ENCODE measurements around the gene NEB. TPM values are rescaled to one million over a fixed set of nuclear protein-coding genes. Genes with fewer than 3 reads are reported as not detected.
"Not testable (repeated sequence)": the region's sequence is repeated elsewhere in the genome, so short reads cannot be mapped to it uniquely, and the experiment has no call there.

Gene NEB
- polyA plus RNA-seq, 4 donors, result 0.36 to 16.1 (median 1.2) TPM

GRCh38 chr2:151601803-151602202 lies 132.5 kb downstream of the NEB start:
- H3K27ac ChIP-seq (ENCODE audit: low read depth in 1 of 3, low read length in 2 of 3); H3K4me1 ChIP-seq (ENCODE audit: control insufficient read depth in 3 of 3, insufficient read depth in 2 of 3, low read depth in 1 of 3, low read length in 2 of 3); DNase-seq; H3K36me3 ChIP-seq (ENCODE audit: control insufficient read depth in 3 of 3, insufficient read depth in 2 of 3, low read depth in 1 of 3, low read length in 3 of 3); H3K9me3 ChIP-seq (ENCODE audit: control insufficient read depth in 2 of 2, insufficient read depth in 1 of 2, low read depth in 1 of 2, low read length in 1 of 2); H3K4me3 ChIP-seq (ENCODE audit: low read depth in 1 of 3, low read length in 3 of 3); H3K27me3 ChIP-seq (ENCODE audit: control insufficient read depth in 3 of 3, insufficient read depth in 3 of 3, low read length in 3 of 3); FAIRE-seq: not testable (repeated sequence)
- WGBS, 3 donors, result no CpG with 5 or more reads among the region's 4 CpGs

GRCh38 chr2:151596903-151597608 lies 137.2 kb downstream of the NEB start:
- DNase-seq; H3K27me3 ChIP-seq (ENCODE audit: control insufficient read depth in 3 of 3, insufficient read depth in 3 of 3, low read length in 3 of 3); H3K36me3 ChIP-seq (ENCODE audit: control insufficient read depth in 3 of 3, insufficient read depth in 2 of 3, low read depth in 1 of 3, low read length in 3 of 3); H3K4me3 ChIP-seq (ENCODE audit: low read depth in 1 of 3, low read length in 3 of 3); H3K27ac ChIP-seq (ENCODE audit: low read depth in 1 of 3, low read length in 2 of 3); H3K4me1 ChIP-seq (ENCODE audit: control insufficient read depth in 3 of 3, insufficient read depth in 2 of 3, low read depth in 1 of 3, low read length in 2 of 3); FAIRE-seq; H3K9me3 ChIP-seq (ENCODE audit: control insufficient read depth in 2 of 2, insufficient read depth in 1 of 2, low read depth in 1 of 2, low read length in 1 of 2): not testable (repeated sequence)
- WGBS, 3 donors, result no CpG with 5 or more reads among the region's 4 CpGs

- H3K4me3 ChIP-seq (ENCODE audit: low read depth in 1 of 3, low read length in 3 of 3); H3K27ac ChIP-seq (ENCODE audit: low read depth in 1 of 3, low read length in 2 of 3); H3K9me3 ChIP-seq (ENCODE audit: control insufficient read depth in 2 of 2, insufficient read depth in 1 of 2, low read depth in 1 of 2, low read length in 1 of 2); H3K4me1 ChIP-seq (ENCODE audit: control insufficient read depth in 3 of 3, insufficient read depth in 2 of 3, low read depth in 1 of 3, low read length in 2 of 3); FAIRE-seq; DNase-seq; H3K27me3 ChIP-seq (ENCODE audit: control insufficient read depth in 3 of 3, insufficient read depth in 3 of 3, low read length in 3 of 3); H3K36me3 ChIP-seq (ENCODE audit: control insufficient read depth in 3 of 3, insufficient read depth in 2 of 3, low read depth in 1 of 3, low read length in 3 of 3): not testable (repeated sequence)
- 75 to 86% (median 77%) methylated on average over 4 of the region's 4 CpGs for WGBS, 3 donors
Observed at GRCh38 chr2:151591908-151592255, 142.4 kb downstream of the NEB start.

GRCh38 chr2:151591250-151591907 lies 142.9 kb downstream of the NEB start:
- H3K4me1 ChIP-seq (ENCODE audit: control insufficient read depth in 3 of 3, insufficient read depth in 2 of 3, low read depth in 1 of 3, low read length in 2 of 3), result not testable (repeated sequence)
- whole genome bisulfite sequencing, 3 donors, result 35 to 39% (median 38%) methylated on average over 4 of the region's 5 CpGs

GRCh38 chr2:151581300-151581699 lies 153.0 kb downstream of the NEB start:
- H3K4me1 ChIP-seq (ENCODE audit: control insufficient read depth in 3 of 3, insufficient read depth in 2 of 3, low read depth in 1 of 3, low read length in 2 of 3); DNase-seq; H3K36me3 ChIP-seq (ENCODE audit: control insufficient read depth in 3 of 3, insufficient read depth in 2 of 3, low read depth in 1 of 3, low read length in 3 of 3); H3K4me3 ChIP-seq (ENCODE audit: low read depth in 1 of 3, low read length in 3 of 3); H3K27me3 ChIP-seq (ENCODE audit: control insufficient read depth in 3 of 3, insufficient read depth in 3 of 3, low read length in 3 of 3); H3K9me3 ChIP-seq (ENCODE audit: control insufficient read depth in 2 of 2, insufficient read depth in 1 of 2, low read depth in 1 of 2, low read length in 1 of 2); FAIRE-seq; H3K27ac ChIP-seq (ENCODE audit: low read depth in 1 of 3, low read length in 2 of 3): not testable (repeated sequence)
- WGBS, 3 donors, result 72 to 83% (median 75%) methylated on average over 1 of the region's 5 CpGs

More at GRCh38 chr2:151591250-151591907, 142.9 kb downstream of the NEB start:
- not testable (repeated sequence) for H3K4me3 ChIP-seq (ENCODE audit: low read depth in 1 of 3, low read length in 3 of 3); H3K27ac ChIP-seq (ENCODE audit: low read depth in 1 of 3, low read length in 2 of 3); H3K36me3 ChIP-seq (ENCODE audit: control insufficient read depth in 3 of 3, insufficient read depth in 2 of 3, low read depth in 1 of 3, low read length in 3 of 3); DNase-seq; H3K27me3 ChIP-seq (ENCODE audit: control insufficient read depth in 3 of 3, insufficient read depth in 3 of 3, low read length in 3 of 3); H3K9me3 ChIP-seq (ENCODE audit: control insufficient read depth in 2 of 2, insufficient read depth in 1 of 2, low read depth in 1 of 2, low read length in 1 of 2); FAIRE-seq

- H3K9me3 ChIP-seq (ENCODE audit: control insufficient read depth in 2 of 2, insufficient read depth in 1 of 2, low read depth in 1 of 2, low read length in 1 of 2); H3K27me3 ChIP-seq (ENCODE audit: control insufficient read depth in 3 of 3, insufficient read depth in 3 of 3, low read length in 3 of 3); H3K27ac ChIP-seq (ENCODE audit: low read depth in 1 of 3, low read length in 2 of 3); DNase-seq; H3K4me3 ChIP-seq (ENCODE audit: low read depth in 1 of 3, low read length in 3 of 3); H3K36me3 ChIP-seq (ENCODE audit: control insufficient read depth in 3 of 3, insufficient read depth in 2 of 3, low read depth in 1 of 3, low read length in 3 of 3); H3K4me1 ChIP-seq (ENCODE audit: control insufficient read depth in 3 of 3, insufficient read depth in 2 of 3, low read depth in 1 of 3, low read length in 2 of 3): not testable (repeated sequence)
- WGBS, 3 donors, result no CpG with 5 or more reads among the region's 4 CpGs
- FAIRE-seq, result peak; percentile 57
Observed at GRCh38 chr2:151580697-151581096, 153.6 kb downstream of the NEB start.

GRCh38 chr2:151577116-151577515 lies 157.2 kb downstream of the NEB start:
- H3K4me3 ChIP-seq (ENCODE audit: low read depth in 1 of 3, low read length in 3 of 3), result no peak overlapping the region
- no peak overlapping the region for H3K27ac ChIP-seq (ENCODE audit: low read depth in 1 of 3, low read length in 2 of 3)
- no peak for DNase-seq
- H3K27me3 ChIP-seq (ENCODE audit: control insufficient read depth in 3 of 3, insufficient read depth in 3 of 3, low read length in 3 of 3), result no peaks in the 10 kb centered on the region
- WGBS, 3 donors, result 80 to 84% (median 83%) methylated on average over 5 of the region's 5 CpGs
- H3K9me3 ChIP-seq (ENCODE audit: control insufficient read depth in 2 of 2, insufficient read depth in 1 of 2, low read depth in 1 of 2, low read length in 1 of 2), result no peaks in the 10 kb centered on the region
- FAIRE-seq, result no peak
- no peaks in the 10 kb centered on the region for H3K4me1 ChIP-seq (ENCODE audit: control insufficient read depth in 3 of 3, insufficient read depth in 2 of 3, low read depth in 1 of 3, low read length in 2 of 3)
- H3K36me3 ChIP-seq (ENCODE audit: control insufficient read depth in 3 of 3, insufficient read depth in 2 of 3, low read depth in 1 of 3, low read length in 3 of 3), result no peaks in the 10 kb centered on the region

- 63 to 75% (median 73%) methylated on average over 4 of the region's 4 CpGs for WGBS, 3 donors
- H3K4me3 ChIP-seq (ENCODE audit: low read depth in 1 of 3, low read length in 3 of 3), result no peak overlapping the region
- DNase-seq (no peak), FAIRE-seq (no peak)
- no peaks in the 10 kb centered on the region for H3K9me3 ChIP-seq (ENCODE audit: control insufficient read depth in 2 of 2, insufficient read depth in 1 of 2, low read depth in 1 of 2, low read length in 1 of 2)
- no peak overlapping the region for H3K27ac ChIP-seq (ENCODE audit: low read depth in 1 of 3, low read length in 2 of 3)
- no peaks in the 10 kb centered on the region for H3K36me3 ChIP-seq (ENCODE audit: control insufficient read depth in 3 of 3, insufficient read depth in 2 of 3, low read depth in 1 of 3, low read length in 3 of 3)
- no peaks in the 10 kb centered on the region for H3K4me1 ChIP-seq (ENCODE audit: control insufficient read depth in 3 of 3, insufficient read depth in 2 of 3, low read depth in 1 of 3, low read length in 2 of 3)
- no peaks in the 10 kb centered on the region for H3K27me3 ChIP-seq (ENCODE audit: control insufficient read depth in 3 of 3, insufficient read depth in 3 of 3, low read length in 3 of 3)
Observed at GRCh38 chr2:151576080-151576479, 158.2 kb downstream of the NEB start.

GRCh38 chr2:151575338-151575737 lies 158.9 kb downstream of the NEB start:
- no peak overlapping the region for H3K4me3 ChIP-seq (ENCODE audit: low read depth in 1 of 3, low read length in 3 of 3)
- no peaks in the 10 kb centered on the region for H3K36me3 ChIP-seq (ENCODE audit: control insufficient read depth in 3 of 3, insufficient read depth in 2 of 3, low read depth in 1 of 3, low read length in 3 of 3)
- H3K27ac ChIP-seq (ENCODE audit: low read depth in 1 of 3, low read length in 2 of 3), result no peak overlapping the region
- no peaks in the 10 kb centered on the region for H3K9me3 ChIP-seq (ENCODE audit: control insufficient read depth in 2 of 2, insufficient read depth in 1 of 2, low read depth in 1 of 2, low read length in 1 of 2)
- DNase-seq, result no peak
- no peaks in the 10 kb centered on the region for H3K27me3 ChIP-seq (ENCODE audit: control insufficient read depth in 3 of 3, insufficient read depth in 3 of 3, low read length in 3 of 3)
- H3K4me1 ChIP-seq (ENCODE audit: control insufficient read depth in 3 of 3, insufficient read depth in 2 of 3, low read depth in 1 of 3, low read length in 2 of 3), result no peaks in the 10 kb centered on the region
- no peak for FAIRE-seq
- WGBS, 3 donors, result 95 to 99% (median 99%) methylated on average over 5 of the region's 5 CpGs
